ENCODE data around the gene RAG1.
"Not testable (repeated sequence)": the region's sequence is repeated elsewhere in the genome, so short reads cannot be mapped to it uniquely, and the experiment has no call there.

The RAG1 gene

DNA sequence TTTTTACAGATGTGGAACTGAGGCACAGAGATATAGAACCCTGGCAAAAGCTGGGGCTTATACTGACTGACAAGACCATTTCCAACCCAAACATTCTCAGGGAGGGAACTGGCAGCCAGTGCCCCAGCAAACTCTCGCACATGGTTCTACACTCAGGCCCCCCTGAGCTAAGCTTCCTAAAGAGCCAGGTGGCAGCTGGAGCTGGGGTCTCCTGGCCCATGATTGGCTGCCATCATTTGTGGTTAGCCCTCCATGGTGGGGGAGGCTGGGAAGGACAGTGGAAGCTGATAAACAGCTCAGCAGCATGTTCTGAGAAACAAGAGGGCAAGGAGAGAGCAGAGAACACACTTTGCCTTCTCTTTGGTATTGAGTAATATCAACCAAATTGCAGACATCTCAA is at the start of gene RAG1:
RAG1 (plus strand) TSS at position 314 of the 400 bp plus-strand sequence. CDS start 5,298 bp downstream, outside the sequence.
- no peak for DNase-seq

DNA sequence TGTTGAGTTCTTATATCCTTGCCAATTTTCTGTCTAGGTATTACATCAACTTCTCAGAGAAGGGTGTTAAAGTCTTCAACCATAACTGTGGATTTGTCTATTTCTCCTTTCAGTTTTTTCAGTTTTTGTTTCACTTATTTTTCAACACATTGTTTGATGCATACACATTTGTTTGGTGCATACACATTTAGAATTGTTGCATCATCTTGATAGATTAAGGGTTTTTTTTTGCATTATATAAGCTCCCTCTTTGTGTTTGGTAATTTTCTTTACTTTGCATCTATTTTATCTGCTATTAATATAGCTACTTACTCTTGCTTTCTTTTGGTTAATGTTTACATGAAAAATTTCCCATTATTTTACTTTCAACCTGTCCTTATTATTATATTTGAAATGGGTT is 37.0 kb upstream of the RAG1 start:
- DNase-seq: no peak

DNA sequence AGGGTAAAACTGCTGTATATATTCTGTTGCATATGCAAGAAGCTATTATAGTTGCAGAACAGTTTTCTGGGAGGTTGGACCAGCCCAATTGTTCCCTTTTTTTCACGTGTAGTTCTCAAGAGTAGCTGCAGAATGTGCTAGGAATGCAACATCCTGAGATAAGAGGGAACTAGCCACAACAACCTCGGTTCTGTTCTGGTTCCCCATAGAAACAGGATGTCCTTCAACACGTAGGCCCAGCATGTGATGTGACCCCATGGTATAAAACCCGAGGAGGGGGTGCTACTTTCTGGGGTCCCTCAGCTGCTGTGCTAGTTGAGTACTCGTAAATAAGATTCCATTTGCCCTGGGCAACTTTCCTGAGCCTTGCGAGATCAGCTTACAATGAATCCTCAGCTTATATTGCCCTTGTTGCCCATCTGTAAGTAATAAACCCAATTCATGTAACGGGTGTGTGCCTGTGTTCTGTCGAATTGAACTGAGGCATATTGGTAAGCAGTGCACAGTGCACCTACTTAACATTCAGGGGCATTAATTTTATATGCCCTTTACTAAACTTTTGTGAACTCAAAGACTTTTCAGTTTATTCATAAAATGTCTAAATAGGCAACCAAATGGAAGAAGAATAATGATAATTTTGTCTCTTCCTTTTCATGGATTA is 34.7 kb upstream of the RAG1 start:
- no peak for DNase-seq

DNA sequence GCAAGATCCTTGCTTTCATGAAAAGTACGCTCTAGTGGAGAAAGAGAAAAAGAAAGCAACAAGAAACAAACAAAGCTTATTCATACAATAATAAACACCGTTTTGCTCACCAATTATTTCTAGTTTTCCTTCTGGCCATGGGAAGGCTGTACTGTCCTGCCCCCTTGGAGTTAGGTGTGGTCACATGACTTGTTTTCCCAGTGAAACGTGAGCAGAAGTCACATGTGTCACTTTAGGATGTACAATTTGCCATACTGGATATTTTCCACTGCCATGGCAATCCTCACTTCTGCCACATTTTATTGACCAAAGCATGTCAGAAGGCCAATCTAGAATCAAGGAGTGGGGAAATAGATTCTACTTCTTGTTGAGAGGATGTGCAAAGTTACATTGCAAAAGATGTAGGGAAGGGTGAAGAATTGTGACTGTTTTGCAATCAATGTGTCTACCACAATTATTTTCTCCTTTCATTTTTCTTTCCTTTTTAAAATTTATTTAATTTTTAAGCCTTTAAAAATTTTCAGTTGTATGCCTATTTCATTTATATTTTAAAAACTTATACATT is 33.4 kb upstream of the RAG1 start:
- DNase-seq: no peak

DNA sequence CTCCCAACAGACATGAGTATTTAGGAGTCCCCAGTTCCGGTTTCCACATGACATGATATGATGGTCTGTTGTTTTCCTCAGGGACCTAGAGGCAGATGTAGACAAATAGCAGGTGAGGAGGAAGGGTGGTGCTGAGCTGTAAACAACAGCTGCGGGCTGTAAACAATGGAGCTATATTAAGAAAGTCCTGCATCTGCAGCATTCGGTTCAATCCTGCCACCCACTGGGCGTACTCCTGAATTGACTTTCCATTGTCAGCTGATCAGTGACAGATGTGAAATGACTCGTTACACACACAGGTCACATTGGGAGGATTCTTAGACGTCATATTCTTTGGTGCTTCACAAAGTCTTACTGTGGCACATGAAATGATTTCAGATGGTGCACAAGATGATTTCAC is 26.8 kb upstream of the RAG1 start:
- DNase-seq: peak; percentile 100

DNA sequence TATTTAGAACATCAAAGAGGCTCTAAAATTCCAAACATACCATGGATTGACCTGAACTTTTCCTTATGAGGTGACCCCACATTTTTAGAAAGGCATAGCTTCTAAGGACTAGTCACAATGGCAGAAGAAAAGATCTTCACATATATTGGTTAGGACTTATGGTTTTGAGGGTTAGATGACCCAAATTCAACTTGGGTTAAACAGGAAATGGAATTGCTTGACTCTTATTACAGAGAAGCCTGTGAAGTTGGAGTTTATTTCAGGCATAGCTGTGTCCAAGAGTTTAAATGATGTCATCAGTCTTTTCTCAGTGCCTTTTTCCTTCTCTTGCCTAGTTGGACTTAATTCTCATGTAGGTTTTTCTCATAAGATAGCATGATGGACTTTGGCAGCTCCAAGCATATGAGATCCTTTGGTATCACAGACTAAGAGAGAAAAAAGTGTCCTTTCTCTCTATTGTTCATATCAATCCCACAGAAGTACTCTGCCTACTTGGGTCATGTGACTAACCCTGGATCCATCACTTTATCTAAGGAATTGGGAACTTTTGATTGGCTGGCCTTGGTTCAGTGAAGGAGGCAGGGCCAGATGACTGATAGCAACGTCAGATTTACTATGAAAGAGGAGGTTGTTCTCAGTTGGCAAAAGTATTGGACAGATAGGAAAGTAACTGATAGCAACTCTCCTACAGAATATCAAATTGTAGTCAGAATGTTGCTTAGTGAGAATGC is 17.3 kb upstream of the RAG1 start:
- no peak for DNase-seq

DNA sequence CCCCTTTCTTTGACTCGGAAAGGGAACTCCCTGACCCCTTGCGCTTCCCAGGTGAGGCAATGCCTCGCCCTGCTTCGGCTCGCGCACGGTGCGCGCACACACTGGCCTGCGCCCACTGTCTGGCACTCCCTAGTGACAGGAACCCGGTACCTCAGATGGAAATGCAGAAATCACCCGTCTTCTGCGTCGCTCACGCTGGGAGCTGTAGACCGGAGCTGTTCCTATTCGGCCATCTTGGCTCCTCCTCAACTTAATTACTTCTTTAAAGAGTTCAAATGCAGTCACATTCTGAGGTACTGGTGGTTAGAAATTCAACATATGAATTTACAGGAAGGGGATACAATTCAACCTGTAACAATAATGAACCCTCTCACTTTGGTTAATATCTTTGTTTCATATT is 10.4 kb upstream of the RAG1 start:
- DNase-seq: not testable (repeated sequence)

DNA sequence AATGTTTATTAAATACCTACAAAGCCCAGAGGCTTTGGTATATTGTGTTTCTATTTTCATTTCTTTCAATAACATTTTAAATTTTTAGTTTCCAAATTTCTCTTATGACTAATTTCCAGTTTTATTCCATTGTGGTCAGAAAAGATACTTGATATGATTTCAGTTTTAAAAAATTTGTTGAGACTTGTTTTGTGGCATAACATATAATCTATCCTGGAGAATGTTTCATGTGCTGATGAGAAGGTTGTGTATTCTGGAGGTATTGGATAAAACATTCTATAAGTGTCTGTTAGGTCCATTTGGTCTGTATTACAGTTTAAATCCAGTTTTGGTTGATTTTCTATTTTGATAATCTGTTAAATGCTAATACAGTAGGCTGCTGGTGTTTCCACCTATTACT is 9.8 kb upstream of the RAG1 start:
- no peak for DNase-seq

DNA sequence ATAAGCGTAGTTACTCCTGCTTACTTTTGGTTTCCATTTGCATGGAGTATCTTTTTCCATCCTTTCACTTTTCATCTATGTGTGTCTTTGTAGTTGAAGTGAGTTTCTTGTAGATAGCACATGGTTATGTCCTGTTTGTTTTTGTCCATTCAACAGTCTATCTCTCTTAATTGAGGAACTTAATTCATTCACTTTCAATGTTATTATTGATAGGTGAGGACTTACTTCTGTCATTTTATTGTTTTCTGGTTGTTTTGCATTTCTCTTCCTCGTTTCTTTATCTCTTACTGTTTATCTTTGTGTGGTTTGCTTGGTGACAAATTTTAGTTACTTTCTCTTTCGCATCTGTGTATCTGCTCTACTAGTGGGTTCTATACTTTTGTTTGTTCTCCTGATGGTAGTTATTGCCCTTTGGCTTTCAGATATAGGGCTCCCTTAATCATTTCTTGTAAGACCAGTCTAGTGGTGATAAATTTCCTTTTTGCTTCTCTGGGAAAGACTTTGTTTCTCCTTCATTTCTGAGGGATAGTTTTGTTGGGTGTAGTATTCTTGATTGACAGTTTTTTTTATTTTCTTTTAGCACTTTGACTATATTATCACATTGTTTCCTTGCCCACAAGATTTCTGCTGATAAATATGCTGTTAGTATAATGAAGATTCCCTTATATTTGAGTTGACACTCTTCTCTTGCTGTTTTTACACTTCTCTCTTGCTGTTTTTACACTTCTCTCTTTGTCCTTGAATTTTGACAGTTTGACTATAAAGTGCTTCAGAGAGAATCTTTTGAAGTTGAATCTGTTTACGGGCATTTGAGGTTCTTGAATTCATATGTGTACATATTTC is 9.0 kb upstream of the RAG1 start:
- DNase-seq: no peak

DNA sequence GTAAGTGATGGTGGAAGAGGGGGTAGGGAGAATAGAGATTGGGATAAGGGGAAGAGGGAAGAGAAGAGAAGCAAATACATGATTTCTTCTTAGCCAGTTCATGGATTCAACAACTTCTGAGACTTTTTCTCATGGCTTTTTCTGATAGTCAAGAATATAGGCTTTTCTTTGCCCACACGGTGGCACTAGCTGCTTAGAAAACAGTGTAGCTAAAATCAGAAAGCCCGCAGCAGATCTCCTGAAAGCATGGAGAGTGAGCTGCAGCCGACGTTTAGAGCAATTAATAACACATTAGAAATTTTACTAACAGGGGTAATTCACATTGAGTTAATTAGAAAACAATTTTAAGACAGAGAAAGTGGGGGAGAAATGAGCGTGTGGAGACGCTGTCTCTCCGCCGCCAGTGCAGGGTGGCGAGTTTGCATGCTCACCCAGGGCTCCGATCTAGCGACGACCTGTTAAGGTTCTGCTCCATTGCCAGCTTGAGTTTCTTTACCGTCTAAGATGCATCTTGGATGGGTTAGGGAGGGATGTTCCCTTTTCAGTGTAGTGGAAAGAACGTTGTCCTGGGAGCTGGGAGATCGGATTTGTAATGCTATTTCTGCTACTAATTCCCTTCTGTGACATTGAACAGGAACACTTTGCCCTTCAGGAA is 3.3 kb upstream of the RAG1 start:
- DNase-seq: peak; percentile 83

DNA sequence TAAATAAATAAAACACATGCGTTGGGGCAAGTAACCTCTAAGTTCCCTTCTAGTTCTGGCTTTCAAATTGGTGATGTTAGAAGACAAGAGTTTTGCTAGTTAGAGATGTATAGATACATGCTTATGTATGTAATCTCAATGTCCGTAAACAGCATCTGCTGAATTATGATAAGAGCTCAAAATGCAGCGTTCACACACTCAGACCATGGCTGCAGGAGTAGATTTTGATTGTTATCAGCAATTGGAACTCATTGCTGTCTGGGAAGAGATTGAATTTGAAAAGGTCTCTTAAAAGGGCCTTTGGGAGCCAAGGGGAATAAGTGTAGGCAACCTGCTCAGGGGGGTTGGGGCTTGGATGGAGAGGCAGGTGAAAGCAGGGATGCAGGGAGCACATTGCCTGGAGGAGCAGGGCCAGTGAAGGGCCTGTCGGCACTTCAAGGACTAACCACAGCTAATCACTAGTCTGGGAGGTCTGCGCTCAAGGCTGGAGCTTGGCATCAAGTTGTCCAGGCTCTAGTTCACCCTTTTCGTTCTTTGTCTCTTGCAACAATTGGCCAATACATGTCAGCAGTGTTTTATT is 2.7 kb upstream of the RAG1 start:
- no peak for DNase-seq

DNA sequence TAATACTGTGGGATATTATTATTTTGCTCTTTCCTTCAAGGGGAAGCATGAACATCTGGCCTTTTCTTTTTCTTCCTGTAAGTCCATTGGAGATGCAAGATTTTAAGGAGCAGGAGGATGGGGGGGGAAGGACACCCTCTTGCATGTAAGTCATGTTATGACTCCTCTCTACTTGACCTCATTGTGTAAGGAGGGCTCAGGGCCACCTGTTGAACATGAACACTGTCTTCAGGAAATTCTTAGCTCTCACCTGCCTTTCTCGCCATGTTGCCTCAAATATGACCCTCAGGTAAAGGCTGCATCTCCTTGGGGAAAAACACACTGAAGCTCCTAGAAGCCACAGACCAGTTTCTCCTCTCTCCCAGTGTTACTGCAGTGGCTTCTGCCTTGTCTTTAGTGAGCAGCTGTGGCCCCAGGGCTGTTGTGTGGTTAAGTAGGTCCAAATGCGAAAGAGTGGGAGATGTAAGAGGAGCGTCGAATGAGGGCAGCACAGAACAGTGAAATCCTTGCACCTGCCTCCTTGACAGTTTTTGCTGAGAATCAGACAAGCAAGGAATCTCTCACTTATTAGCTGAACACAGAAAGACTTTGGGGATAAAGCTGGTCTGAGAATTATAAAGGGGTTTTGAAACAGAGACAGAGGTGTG is 1.3 kb upstream of the RAG1 start:
- DNase-seq: no peak

DNA sequence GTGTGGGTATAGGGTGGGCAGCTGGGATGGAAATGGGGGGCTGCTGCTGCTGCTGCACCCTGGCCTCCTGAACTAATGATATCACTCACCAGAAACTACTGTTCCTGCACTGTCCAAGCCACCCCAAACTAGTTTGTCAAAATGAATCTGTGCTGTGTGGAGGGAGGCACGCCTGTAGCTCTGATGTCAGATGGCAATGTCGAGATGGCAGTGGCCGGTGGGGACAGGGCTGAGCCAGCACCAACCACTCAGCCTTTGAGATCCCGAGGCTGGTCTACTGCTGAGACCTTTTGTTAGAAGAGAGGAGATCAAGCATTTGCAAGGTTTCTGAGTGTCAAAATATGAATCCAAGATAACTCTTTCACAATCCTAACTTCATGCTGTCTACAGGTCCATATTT is 1.3 kb downstream of the RAG1 start:
- no peak for DNase-seq

DNA sequence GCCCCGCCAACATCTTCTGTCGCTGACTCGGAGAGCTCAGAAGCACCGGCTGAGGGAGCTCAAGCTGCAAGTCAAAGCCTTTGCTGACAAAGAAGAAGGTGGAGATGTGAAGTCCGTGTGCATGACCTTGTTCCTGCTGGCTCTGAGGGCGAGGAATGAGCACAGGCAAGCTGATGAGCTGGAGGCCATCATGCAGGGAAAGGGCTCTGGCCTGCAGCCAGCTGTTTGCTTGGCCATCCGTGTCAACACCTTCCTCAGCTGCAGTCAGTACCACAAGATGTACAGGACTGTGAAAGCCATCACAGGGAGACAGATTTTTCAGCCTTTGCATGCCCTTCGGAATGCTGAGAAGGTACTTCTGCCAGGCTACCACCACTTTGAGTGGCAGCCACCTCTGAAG is 6.7 kb downstream of the RAG1 start:
- no peak for DNase-seq

DNA sequence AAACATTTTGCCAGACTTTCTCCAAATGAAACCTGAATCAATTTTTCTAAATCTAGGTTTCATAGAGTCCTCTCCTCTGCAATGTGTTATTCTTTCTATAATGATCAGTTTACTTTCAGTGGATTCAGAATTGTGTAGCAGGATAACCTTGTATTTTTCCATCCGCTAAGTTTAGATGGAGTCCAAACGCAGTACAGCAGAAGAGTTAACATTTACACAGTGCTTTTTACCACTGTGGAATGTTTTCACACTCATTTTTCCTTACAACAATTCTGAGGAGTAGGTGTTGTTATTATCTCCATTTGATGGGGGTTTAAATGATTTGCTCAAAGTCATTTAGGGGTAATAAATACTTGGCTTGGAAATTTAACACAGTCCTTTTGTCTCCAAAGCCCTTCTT is 9.6 kb downstream of the RAG1 start:
- DNase-seq: no peak

DNA sequence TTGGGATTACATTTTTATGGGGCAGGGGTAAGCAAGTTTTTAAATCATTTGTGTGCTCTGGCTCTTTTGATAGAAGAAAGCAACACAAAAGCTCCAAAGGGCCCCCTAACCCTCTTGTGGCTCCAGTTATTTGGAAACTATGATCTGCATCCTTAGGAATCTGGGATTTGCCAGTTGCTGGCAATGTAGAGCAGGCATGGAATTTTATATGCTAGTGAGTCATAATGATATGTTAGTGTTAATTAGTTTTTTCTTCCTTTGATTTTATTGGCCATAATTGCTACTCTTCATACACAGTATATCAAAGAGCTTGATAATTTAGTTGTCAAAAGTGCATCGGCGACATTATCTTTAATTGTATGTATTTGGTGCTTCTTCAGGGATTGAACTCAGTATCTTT is 10.1 kb downstream of the RAG1 start:
- no peak for DNase-seq

DNA sequence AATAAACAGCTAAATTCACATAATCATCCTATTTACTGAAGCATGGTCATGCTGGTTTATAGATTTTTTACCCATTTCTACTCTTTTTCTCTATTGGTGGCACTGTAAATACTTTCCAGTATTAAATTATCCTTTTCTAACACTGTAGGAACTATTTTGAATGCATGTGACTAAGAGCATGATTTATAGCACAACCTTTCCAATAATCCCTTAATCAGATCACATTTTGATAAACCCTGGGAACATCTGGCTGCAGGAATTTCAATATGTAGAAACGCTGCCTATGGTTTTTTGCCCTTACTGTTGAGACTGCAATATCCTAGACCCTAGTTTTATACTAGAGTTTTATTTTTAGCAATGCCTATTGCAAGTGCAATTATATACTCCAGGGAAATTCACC is 10.7 kb downstream of the RAG1 start:
- no peak for DNase-seq

DNA sequence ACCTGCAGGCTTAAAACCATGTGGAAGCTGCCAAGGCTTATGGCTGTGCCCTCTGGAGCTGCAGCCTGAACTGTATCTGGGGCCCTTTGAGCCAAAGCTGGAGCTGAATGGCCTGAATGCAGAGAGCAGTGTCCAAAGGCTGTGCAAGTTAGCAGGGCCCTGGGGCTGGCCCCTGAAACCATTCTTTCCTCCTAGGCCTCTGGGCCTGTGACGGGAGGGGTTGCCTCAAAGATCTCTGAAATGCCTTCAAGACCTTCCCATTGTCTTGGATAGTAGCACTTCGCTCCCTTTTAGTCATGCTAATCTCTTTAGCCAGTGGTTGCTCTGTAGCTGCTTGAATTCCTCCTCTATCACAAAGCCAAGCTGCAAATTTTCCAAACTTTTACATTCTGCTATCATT is 13.7 kb downstream of the RAG1 start:
- DNase-seq: no peak

DNA sequence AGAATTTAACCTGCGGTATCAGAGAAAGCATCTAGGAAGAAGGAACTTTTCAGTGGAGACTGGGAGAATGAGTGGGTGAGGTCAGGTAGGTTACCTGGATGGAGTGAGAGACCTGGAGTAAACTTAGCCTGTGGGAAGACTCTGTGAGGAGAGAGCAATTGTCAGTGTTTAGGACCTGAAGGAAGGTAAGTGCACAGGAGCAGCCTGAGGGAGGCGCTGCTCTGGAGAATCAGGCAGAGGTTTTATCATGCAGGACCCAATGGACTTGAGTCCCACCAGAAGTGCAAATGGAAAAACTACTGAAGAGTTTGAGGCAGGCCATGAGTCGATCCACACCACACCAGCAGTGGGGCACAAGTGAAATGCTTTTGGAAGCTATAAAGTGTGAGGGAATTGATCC is 15.9 kb downstream of the RAG1 start:
- no peak for DNase-seq

DNA sequence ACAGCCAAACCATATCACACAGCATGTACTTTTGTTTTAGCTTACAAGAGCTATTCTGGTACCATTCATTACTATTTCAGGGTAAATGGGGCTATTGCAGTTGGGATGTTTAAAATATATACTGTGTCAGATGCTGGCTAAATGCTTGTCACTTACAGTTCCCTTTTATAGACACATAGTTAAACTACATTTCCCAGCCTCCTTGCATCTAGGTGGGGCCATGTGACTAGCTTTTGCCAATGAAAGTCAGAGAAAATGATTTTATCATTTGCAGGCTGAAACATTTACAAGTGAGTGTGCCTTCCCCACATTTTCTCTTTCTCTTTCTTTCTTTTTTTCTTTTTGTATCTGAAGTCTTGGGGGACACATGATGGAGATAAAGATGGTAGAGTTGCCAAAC is 18.7 kb downstream of the RAG1 start:
- DNase-seq: no peak

DNA sequence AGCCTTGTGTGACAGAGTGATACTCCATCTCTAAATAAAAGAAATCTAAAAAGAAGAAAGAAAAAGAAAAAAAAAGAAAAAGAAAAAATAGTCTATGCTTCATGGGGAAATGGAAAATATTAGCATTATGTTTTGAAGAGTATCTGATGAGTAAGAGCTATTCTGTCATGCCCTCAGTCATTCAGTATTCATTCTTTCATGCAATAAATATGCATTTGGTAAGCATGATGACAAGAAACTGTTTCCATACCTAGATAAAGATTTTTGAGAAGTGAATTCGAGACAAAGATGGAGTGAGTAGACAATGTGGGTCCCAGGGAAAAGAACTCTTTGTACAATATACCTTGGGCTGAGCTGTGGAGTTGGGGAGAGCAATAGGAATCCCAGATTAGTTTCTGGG is 20.3 kb downstream of the RAG1 start:
- DNase-seq: no peak

DNA sequence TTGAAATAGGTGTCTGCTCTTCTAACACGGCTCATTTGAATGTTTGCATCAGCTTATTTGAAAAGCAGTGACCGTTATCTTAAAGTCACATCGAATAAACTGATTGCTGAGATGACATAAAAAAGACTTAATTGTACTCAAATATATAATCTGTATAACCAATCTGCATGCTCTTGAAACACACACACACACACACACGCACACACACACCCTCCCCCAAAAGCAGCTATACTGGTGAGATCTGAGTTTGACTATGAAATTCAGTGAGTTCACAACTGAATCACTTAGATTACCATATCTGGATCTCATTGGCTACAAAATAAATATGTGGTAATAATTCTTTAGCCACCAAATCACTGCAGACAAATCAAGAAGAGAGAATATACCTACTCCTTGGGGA is 22.7 kb downstream of the RAG1 start:
- DNase-seq: no peak
